Stimulated activated CD8-positive, alpha-beta memory T cell treated with anti-CD3 and anti-CD28 coated beads, Interleukin-12 subunit alpha, Interleukin-12 subunit beta, amount 100 ng/mL, for 24 hours (primary cell): Measurements from ENCODE around the gene SLC9A9.

ENCODE experiments used
- DNase-seq: peaks from one replicate; pipeline ENCODE4 v3.0.0-alpha.2; 2020; ENCODE audit errors: extremely low read depth

The SLC9A9 gene

DNA sequence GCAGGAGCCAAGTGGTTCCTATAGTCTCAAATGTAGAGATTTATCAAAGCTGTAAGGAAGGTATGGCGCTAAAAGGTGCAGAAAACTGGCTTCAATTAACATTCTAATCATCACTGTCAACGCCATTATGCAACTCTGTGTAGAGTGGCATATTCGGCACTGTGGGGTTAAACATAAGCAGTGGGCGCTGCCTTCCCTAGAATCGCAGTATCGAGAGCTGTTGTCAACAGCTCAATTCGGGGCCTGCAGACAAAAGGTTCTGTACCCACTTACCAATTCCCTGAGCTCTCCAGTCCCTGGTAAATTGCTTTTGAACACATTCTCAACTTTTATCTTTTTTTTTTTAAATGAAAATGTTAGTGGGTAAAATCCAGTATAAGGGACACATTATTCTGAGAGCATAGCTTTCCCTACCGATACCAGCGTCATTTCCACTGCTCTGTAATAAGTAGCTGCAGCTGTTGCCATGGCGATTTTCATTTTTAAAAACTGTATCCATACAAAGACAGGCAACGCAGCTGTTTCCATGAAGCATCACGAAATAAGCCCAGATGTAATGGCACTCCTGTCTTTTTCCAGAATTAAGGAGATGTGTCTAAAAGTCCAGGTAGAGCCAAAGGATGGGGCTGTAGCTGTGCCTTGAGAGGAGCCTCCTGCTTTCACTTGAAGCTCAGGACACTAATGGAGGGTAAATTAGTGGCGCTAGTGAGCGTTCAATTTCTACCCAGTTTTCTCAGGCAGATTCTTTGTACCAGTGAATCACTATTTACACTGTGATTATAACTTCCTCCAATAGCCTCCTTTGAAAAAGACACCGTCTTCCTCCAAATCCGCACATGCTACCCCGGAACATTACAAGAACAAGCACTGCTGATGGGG, 250.3 kb downstream of the SLC9A9 start:
- DNase-seq, result no peak

- DNase-seq, result no peak
These were observed 251.2 kb downstream of the SLC9A9 start for GRCh38 chr3:143596957-143597642.

GRCh38 chr3:143595456-143596077, 252.7 kb downstream of the SLC9A9 start:
- no peak for DNase-seq

- DNase-seq, result no peak
These were observed 254.1 kb downstream of the SLC9A9 start for GRCh38 chr3:143594206-143594605.

GRCh38 chr3:143590660-143591059, 257.6 kb downstream of the SLC9A9 start:
- DNase-seq, result no peak

- no peak for DNase-seq
These were observed 261.7 kb downstream of the SLC9A9 start for GRCh38 chr3:143586576-143586975.

DNA sequence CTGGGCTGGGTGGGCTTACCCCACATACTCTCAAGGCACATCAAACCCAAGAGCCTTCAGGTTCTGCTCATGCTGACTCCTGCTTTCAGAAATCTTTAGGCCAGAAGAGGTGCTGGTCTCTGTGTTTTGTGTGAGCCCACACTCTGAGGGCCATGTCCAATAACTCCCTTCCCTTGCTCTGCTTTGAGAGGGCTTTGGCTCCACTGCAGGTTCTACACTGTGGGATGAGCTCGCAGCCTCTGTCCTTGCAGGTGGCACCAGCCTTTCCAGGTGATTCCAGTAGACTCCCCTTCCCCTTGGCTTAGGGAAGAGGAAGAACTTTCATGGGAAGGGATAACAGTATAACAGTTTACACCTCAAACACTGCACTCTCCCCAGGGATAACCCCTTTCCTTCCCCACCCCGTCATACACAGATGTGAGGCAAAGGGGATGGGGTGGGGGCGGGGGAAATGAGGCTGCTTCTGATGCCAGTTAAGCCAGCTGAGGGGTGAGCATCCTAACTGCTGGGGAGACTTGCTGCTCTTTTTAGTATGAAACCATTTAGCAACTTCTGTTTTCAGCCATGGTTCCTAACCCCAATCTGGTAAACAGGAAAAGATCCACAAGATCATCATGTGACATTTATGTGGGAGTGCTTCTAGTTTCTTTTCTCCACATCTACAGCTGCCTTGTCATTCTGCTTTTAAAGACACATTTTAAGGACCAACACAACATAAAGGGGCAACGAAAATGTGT, 262.4 kb downstream of the SLC9A9 start:
- DNase-seq, result no peak

DNA sequence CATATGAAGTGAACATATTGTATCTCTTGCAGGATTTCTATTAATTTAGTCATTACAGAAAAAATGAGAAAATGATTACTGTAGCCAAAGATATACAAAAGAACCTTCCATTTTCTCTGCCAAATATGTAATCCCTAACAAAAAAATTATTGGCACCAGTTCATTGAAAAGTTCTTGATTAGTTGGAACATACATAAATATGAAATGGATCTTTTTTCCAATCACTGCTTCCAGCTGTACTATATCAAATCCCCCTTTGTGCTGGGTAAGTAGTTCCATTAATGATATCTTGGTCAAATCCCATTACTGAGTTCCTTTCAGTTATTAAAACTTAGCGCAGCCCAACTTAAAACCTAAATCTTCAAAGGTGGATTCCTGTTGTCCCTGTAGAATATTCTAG, 263.8 kb downstream of the SLC9A9 start:
- no peak for DNase-seq

- DNase-seq, result no peak
These were observed 266.1 kb downstream of the SLC9A9 start for GRCh38 chr3:143581972-143582722.

GRCh38 chr3:143578810-143579435, 269.3 kb downstream of the SLC9A9 start:
- no peak for DNase-seq

- no peak for DNase-seq
These were observed 271.5 kb downstream of the SLC9A9 start for GRCh38 chr3:143576568-143577270.

- DNase-seq, result no peak
These were observed 273.3 kb downstream of the SLC9A9 start for GRCh38 chr3:143574933-143575332.

- no peak for DNase-seq
These were observed 274.5 kb downstream of the SLC9A9 start for GRCh38 chr3:143573610-143574303.

DNA sequence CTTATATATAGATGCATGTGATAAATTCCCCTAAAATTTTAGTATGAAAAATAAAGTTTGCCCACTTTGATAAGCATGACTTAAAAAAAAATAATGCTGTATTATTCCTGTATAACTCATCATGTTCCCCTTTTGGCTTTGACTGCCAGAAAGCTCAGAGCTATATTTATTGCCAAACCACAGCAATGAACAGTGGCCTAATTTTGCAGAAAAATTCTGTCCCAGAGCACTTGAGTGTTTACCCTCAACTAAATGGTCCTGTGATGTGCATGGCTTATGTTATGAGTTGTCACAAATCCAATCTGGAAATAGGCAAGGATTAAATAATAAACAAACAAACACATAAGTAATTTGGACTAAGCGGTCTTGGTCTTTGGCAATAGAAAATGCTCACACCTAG, 276.7 kb downstream of the SLC9A9 start:
- DNase-seq, result no peak

DNA sequence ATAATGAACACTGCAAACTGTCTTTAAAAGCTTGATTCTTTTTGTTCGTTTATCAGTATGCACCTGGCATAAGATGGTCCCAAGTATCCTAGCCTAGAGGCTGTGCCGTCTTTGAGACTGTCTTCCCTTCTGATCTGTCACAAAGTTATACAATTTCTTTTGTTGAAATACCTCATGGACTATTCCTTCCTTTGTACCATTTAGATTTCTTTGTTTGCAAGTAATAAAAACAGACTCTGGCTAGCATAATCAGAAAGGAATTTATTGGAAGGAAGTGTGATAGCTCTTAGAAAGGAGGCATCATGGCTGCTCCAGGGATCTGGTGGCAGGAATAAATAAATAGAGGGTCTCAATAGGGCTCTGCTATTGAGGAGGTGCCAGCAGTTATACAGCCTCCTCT, 280.4 kb downstream of the SLC9A9 start:
- no peak for DNase-seq

DNA sequence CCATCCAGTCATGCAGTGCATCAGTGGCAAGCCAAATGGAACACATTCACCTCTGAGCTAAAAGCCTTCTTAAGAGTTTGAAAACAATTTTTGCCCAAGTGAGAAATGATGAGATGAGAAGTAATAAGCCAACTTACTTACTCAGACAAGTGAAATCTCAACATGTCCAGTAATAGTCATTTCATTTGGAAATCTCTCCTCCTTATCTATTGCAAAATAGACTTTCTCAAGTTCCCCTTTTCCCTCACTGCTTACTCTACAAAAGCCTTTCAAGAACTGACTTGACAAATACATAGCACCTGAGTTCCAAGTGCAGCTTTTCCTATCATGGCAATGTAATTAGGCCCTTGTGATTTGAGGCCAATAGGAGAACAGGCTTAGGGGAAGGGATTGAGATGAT, 282.3 kb downstream of the SLC9A9 start:
- no peak for DNase-seq

- DNase-seq, result no peak
These were observed 284.5 kb downstream of the SLC9A9 start for GRCh38 chr3:143563786-143564185.

DNA sequence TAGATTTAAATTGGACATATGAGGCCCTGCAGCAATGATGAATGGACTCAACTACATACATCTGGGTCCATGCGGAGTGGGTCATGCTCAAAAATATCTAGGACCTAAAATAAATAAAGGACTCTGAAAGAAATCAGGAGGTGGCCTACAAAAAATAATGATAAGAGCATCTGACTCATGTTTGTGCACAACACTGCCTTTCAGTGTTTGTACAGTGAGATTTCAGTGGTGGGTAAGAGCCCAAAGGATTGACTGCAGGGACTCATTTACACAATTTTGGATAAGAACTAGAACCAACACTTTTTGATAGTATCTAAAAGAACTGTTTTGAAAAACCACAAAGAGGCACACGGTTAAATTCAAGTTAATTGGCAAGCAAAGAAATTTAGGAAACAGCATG, 285.5 kb downstream of the SLC9A9 start:
- DNase-seq, result no peak

DNA sequence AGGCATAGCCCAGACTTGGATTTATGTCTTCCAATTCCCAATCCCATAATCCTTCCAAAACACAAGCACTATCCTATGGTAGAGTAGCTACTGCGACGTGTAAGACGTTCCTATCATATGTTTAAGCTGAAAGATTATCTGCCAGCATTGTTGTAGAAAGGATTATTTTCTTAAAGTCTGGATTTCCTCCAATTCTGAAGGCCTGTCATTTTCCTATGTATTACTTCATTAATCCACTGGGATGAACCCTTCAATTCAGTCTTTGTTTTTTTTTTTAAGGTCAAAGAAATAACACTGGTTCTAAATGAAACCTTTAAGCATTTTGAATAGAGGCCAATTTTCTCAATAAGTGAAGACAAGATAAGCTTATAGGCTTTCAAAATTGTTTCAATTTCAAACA, 289.0 kb downstream of the SLC9A9 start:
- no peak for DNase-seq

GRCh38 chr3:143552851-143553250, 295.4 kb downstream of the SLC9A9 start:
- no peak for DNase-seq
